Measurements from ENCODE around the gene KRTAP5-11.
"Not testable (repeated sequence)": the region's sequence is repeated elsewhere in the genome, so short reads cannot be mapped to it uniquely, and the experiment has no call there.

DNA sequence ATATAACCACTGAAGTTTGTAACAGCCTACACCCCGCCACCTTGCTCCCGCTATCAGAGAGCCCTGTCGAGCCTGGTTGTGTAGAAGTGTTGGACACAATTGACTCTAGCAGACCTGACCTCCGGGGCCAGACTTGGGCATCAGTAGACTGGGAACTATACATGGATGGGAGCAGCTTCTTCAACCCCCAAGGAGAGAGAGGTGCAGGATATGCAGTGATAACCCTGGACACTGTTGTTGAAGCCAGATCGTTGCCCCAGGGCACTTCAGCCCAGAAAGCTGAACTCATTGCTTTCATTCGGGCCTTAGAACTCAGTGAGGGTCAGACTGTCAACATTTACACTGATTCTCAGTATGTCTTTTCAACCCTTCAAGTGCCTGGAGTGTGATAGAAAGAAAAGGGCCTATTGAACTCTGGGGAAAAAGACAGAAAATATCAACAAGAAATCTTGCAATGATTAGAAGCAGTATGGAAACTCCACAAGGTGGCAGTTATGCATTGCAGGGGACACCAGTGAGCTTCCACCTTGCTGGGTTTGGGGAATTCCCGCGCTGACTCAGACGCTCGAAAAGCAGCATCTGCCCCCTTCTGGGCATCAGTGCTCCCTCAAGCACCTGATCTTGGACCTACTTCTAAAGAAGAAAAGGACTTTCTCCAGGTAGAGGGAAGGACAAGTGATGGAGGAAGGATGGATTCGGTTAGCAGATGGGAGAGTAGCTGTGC, 6.3 kb upstream of the KRTAP5-11 start:
- TF ChIP-seq, protein P1, sequence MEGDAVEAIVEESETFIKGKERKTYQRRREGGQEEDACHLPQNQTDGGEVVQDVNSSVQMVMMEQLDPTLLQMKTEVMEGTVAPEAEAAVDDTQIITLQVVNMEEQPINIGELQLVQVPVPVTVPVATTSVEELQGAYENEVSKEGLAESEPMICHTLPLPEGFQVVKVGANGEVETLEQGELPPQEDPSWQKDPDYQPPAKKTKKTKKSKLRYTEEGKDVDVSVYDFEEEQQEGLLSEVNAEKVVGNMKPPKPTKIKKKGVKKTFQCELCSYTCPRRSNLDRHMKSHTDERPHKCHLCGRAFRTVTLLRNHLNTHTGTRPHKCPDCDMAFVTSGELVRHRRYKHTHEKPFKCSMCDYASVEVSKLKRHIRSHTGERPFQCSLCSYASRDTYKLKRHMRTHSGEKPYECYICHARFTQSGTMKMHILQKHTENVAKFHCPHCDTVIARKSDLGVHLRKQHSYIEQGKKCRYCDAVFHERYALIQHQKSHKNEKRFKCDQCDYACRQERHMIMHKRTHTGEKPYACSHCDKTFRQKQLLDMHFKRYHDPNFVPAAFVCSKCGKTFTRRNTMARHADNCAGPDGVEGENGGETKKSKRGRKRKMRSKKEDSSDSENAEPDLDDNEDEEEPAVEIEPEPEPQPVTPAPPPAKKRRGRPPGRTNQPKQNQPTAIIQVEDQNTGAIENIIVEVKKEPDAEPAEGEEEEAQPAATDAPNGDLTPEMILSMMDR (IDR thresholded peaks at IDR 0.05), result peak; percentile 41
- TF ChIP-seq EZH2phosphoT487, EZH2 (IDR thresholded peaks at IDR 0.05): not testable (repeated sequence)

Data from neural progenitor cell (in vitro differentiated cells).